Endometrial microvascular endothelial cells (primary cell): Measurements from ENCODE around the gene GMPR. TPM values are rescaled to one million over a fixed set of nuclear protein-coding genes. Genes with fewer than 3 reads are reported as not detected.

Experiments used
- in situ Hi-C: cut with HindIII; loops from 2 replicates; pipeline ENCODE4 v1.10.0; 2017; ENCODE audit warnings: low sequenced_read_pairs, low pct_unique_long_range_greater_than_20kb; ENCODE audit errors: inconsistent ontology term
- total RNA-seq: library from RNA; depleted of rRNA; stranded (reverse); fragments of >200 nt; gene quantifications from one replicate; pipeline ENCODE4 v1.2.3, GENCODE V29; 2015; ENCODE audit errors: inconsistent ontology term

The GMPR gene
- 33.8 TPM for total RNA-seq

DNA sequence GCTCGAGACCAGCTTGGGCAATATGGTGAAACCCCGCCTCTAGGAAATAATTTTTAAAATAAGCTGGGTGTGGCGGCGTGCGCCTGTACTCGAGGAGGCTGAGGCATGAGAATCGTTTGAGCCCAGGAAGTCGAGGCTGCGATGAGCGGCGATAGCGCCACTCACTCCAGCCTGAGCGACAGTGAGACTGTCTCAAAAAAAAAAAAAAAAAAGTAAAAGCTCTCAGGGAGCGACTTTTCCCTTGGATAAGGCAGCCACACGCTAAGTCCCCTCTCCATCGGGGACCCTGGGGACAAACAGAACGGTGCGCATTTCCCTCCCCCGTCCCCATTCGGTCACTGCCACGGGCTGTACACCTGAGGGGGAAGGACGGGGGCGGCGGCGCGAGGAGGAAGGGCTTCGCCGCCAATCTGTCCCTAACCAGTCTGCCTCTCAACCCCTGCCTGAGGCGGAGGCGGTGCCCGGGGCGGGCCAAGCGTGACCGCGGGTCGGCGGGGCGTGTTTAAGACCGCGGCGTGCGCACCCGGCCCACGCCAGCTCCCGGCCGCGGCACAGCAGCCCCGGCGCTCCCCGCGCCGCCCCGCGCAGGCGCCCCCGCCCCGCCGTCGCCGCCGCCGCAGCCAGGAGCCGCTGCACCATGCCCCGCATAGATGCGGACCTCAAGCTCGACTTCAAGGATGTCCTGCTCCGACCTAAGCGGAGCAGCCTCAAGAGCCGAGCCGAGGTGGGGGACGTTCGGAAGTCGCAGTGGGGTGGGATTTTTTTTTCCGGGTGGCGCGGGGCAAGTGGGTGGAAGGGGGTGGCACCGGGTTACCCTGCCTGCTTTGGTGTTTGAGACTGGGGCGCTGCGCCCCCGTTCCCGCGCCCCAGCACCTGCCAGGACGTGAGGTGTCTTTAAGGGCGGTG, at the start of gene GMPR:
TSS of gene GMPR (plus strand) at position 531 of the 906 bp plus-strand sequence. CDS start at position 638, 107 bp downstream.
- in situ Hi-C loops, result loop anchor here (5.0 kb wide), 1 partner anchor 34 kb away; no protein-coding TSS in a partner anchor

DNA sequence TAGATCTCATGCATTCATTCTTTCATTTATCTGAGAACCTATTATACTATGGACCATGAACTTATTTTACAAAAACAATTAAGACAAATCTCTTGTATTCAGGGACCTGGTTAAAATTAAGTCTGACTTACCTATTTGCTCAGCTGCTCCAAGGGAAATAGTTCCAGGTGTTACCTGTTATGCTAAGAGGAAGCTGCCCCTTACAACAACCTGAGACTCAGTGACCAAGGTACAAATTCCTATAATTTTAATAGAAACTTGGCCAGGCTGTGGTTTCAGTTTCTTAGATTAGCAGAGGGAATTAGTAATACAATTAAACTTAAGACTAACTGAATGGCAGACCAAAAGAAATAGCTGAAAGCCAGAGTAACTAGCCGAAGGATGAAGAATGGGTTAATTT, 48.2 kb upstream of the GMPR start:
- in situ Hi-C loops, result no loop called here

DNA sequence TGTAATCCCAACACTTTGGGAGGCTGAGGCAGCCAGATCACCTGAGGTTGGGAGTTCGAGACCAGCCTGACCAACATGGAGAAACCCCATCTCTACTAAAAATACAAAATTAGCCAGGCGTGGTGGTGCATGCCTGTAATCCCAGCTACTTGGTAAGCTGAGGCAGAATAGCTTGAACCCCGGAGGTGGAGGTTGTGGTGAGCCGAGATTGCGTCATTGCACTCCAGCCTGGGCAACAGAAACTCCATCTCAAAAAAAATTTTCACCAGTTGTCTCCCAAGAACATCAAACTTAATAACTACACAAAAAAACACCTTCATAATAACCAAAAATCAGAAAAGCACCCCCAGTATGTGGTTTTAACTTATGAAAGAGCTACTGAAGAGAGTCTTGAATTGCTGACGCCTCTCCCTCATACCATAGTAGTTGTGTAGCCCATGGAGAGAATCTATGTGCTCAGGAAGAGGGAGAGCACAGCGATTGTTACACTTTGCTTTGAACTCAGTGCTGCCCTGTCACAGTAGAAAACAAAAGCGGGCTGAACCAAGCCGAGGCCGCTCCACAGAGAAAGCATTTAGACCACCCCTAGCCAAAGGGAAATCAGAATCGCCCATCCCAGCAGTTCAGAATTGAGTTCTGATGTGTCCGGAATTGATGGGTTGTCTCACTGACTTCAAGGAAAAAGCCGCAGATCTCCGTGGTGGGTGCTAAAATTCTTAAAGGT, 42.0 kb upstream of the GMPR start:
- in situ Hi-C loops, result no loop called here

DNA sequence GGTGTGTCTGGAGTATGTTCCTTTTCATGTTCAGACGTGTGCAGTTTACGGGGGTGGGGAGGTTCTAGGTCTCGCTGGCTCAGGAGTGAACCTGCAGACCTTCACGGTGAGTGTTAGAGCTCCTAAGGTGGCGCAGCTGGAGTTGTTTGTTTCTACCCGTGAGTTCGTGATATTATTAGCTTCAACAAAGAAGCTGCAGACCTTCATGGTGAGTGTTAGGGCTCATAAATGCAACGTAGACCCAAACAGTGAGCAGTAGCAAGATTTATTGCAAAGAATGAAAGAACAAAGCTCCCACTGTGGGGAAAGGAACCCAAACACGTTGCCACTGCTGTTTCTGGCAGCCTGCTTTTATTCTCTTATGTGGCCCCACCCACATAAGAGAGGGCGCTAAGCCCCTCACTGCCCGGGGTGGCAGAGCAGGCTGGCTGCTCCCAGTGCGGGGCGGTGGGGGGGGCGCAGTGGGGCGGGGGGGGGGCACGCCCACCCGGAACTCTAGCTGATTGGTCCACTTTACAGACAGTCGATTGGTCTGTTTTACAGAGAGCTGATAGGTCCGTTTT, 41.3 kb upstream of the GMPR start:
- in situ Hi-C loops, result no loop called here

GRCh38 chr6:16198061-16198705, 40.2 kb upstream of the GMPR start:
- in situ Hi-C loops, result no loop called here

GRCh38 chr6:16199804-16200203, 38.6 kb upstream of the GMPR start:
- in situ Hi-C loops, result no loop called here

DNA sequence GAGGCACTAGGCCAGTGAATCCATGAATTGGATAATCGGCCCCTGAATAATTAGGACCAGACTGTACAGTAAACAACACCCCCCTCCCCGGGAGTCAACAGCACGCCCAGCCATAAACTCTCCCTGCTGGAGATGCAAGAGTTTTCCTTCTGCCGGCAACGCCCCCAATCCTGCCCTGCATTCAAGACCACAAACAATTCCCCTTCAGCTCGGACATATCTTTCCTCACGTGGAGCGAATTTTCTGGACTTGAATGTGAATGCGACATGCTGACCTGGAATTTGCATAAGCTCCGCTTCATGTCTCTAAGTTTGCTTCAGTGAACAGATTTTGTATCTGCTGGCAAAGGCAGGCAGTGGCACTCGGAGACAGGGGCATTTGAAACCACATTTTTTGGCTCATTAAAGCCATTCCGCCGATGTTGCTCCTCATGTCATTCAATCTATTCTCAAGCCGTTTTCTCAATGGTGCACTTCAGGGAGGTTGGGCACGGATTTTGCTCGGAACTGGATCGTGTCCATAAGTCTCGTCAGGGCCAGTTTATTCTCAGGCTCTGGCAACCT, 38.0 kb upstream of the GMPR start:
- in situ Hi-C loops, result no loop called here

- in situ Hi-C loops, result no loop called here
These were observed 36.7 kb upstream of the GMPR start for GRCh38 chr6:16201706-16202105.

DNA sequence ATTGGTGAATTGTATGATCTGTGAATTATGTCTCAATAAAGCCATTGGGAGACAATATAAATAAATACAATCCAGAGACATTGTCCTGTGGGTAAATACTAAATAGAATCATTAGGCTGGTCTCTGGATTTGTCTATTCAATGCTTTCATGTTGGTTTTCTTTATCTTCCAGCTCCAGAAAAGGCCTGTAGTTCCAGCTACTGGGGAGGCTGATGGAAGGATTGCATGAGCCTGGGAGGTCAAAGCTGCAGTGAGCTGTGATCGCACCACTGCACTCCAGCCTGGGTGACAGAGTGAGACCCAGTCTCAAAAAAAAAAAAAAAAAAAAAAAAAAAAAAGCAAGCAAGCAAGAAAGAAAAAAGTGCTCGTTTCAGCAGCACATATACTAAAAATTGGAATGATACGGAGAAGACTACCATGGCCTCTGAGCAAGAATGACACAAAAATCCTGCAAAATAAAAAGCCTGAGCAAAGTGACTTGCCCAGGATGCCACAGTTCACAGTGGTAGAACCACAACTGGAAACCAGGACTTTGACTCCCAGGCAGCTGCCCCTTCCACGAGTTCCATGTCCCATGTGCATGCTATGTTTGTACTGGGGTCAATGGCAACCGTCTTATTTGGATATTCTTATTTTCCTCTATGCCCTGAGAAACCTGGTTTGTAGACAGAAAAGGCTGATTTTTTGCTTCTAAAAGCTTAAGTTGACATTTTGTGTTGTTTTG, 33.6 kb upstream of the GMPR start:
- in situ Hi-C loops, result no loop called here

DNA sequence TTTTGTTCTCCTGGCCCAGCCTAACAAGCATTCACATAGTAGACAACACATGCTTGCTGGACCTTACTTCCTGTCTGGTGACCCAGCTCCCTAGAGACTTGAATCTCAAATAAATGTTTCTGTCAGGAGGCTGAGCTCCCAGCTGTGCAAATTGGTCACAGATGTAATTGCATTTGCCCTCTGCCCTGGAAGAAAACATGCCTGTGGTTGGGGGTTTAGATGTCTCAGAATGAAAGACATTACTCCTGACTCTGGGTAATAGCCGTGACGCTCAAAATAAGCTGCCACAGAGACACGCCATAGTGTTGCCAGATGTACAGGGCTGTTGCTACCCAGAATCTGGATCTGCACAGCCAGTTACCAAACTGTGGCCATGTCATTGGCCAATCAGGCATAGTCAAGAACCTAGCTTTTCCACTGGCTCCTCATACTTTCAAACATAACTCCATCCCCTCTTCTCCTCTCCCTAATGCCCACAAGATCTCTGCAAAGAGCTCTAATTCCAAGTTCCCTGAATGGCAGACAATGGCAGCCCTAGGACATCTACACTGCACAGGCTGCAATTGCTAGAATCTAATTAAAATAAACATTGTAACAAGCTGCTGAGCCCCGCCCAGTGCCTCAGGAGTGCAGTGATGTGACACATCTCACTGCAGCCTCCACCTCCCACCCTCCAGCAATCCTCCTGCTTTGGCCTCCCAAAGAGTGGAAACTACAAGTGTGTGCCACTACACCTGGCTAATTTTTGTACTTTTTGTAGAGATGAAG, 32.8 kb upstream of the GMPR start:
- in situ Hi-C loops, result no loop called here

DNA sequence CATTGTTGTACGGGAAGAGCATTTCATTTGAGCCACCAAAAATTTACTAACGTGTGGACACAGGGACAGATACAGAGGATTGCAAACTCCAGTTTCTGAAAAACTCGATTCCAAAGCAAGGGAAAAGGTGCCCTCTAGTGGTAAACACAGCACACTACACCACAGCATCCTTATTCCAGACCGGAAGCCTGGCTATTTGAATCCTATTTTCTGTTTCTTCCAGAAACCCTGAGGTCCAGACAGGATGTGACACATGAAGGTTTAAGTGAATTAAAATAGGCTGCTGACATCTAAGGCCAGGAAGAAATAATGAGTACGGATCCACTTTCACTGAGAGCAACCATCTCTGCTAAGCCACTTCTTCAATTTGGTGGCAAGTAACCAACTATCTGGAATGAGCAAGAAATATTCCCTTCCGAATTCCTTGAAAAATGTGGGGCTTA, 31.8 kb upstream of the GMPR start:
- in situ Hi-C loops, result no loop called here

- in situ Hi-C loops, result no loop called here
These were observed 29.4 kb upstream of the GMPR start for GRCh38 chr6:16208989-16209388.

GRCh38 chr6:16209539-16209938, 28.8 kb upstream of the GMPR start:
- in situ Hi-C loops, result no loop called here

DNA sequence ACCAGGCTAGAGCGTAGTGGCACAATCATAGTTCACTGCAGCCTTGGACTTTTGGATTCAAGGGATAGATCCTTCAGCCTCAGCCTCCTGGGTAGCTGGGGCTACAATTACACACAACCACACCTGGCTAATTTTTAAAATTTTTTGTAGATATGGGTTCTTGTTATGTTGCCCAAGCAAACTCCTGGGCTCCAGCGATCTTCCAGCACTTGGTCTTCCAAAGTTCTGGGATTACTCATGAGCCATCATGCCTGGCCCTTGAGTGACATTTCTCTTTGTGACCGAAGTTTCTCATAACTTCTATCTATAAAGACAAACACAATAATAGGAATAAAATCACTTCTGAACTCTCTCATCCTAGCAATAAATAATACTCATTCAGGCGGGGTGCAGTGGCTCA, 26.1 kb upstream of the GMPR start:
- in situ Hi-C loops, result no loop called here

GRCh38 chr6:16216501-16217155, 21.8 kb upstream of the GMPR start:
- in situ Hi-C loops, result no loop called here

- in situ Hi-C loops, result no loop called here
These were observed 21.1 kb upstream of the GMPR start for GRCh38 chr6:16217156-16217721.

GRCh38 chr6:16222826-16223225, 15.6 kb upstream of the GMPR start:
- in situ Hi-C loops, result no loop called here
